H1 (cell line): Measurements from ENCODE around the gene FHOD1. TPM values are rescaled to one million over a fixed set of nuclear protein-coding genes. Genes with fewer than 3 reads are reported as not detected.
A peak's percentile ranks its signal among the peaks of the same experiment; 100 is the strongest.

ENCODE experiments used
- CTCF ChIA-PET: fragments of 300-600 bp; sonication (Branson Sonifier 250); formaldehyde crosslinking; loops from one replicate; lab custom pipeline; 2021; ENCODE audit not compliant: partially characterized antibody; lab: Charles Lee
- POLR2A ChIA-PET: fragments of 300-600 bp; sonication (Branson Sonifier 250); formaldehyde crosslinking; loops from one replicate; lab custom pipeline; 2021; ENCODE audit warnings: inconsistent platforms; ENCODE audit not compliant: partially characterized antibody; lab: Charles Lee
- DNase-seq, 2 experiments: peaks; one replicate each; pipeline versions ENCODE4 v3.0.0 to v3.0.0-alpha.2; 2010 to 2022; ENCODE audit warnings: low spot score in 2 of 2, low read depth in 1 of 2, mixed read lengths in 1 of 2
- FAIRE-seq: peaks from 2 replicates; lab custom pipeline; 2011; peaks lifted over from hg19 to GRCh38; lab: Jason Lieb, UNC
- H2AFZ ChIP-seq: 2 replicates; pipeline ENCODE4 v1.8.1; 2012; ENCODE audit warnings: low read length, inconsistent platforms
- H2AK5ac ChIP-seq: 2 replicates; pipeline ENCODE4 v1.6.1; 2013; ENCODE audit warnings: low read depth, low read length
- H2BK120ac ChIP-seq: replicated peaks from 2 replicates; pipeline ENCODE3; 2013; ENCODE audit warnings: low read depth, low read length, inconsistent platforms
- H2BK12ac ChIP-seq: 2 replicates; pipeline ENCODE4 v1.6.1; 2013; ENCODE audit warnings: low read depth, low read length
- H2BK15ac ChIP-seq: 2 replicates; pipeline ENCODE4 v1.6.1; 2013; ENCODE audit warnings: low read length
- H2BK20ac ChIP-seq: 2 replicates; pipeline ENCODE4 v1.6.1; 2013; ENCODE audit warnings: low read length
- H2BK5ac ChIP-seq: 2 replicates; pipeline ENCODE4 v1.6.1; 2013; ENCODE audit warnings: low read depth, low read length
- H3K14ac ChIP-seq: 2 replicates; pipeline ENCODE4 v1.6.1; 2013; ENCODE audit warnings: inconsistent platforms; ENCODE audit not compliant: insufficient read length
- H3K18ac ChIP-seq: 2 replicates; pipeline ENCODE4 v1.6.1; 2013; ENCODE audit warnings: low read length; ENCODE audit errors: extremely low read depth
- H3K23ac ChIP-seq: 2 replicates; pipeline ENCODE4 v1.6.1; 2013; ENCODE audit warnings: inconsistent platforms; ENCODE audit not compliant: insufficient read length
- H3K23me2 ChIP-seq: 2 replicates; pipeline ENCODE4 v1.6.1; 2013; ENCODE audit warnings: low read depth, low read length
- H3K27ac ChIP-seq: 2 replicates; pipeline ENCODE4 v1.6.1; 2011; ENCODE audit warnings: low read depth, low read length, inconsistent platforms
- H3K27me3 ChIP-seq, 4 experiments: replicated peaks in 1 of 4; 1 replicate in 1 of 4; 2 replicates in 3 of 4; pipeline versions ENCODE4 v1.6.1 to v1.8.1; 2011 to 2013; ENCODE audit warnings: low read length in 3 of 4, mild to moderate bottlenecking in 3 of 4, inconsistent platforms in 2 of 4, mixed read lengths in 2 of 4, moderate library complexity in 1 of 4; ENCODE audit not compliant: control insufficient read depth in 3 of 4, insufficient read depth in 3 of 4; ENCODE audit errors: extremely low read depth in 1 of 4
- H3K36me3 ChIP-seq, 4 experiments: 2 replicates each; pipeline versions ENCODE4 v1.6.1 to v1.8.1; 2011 to 2013; ENCODE audit warnings: mild to moderate bottlenecking in 4 of 4, low read length in 3 of 4, moderate library complexity in 2 of 4, control low read depth in 1 of 4, inconsistent platforms in 1 of 4; ENCODE audit not compliant: insufficient read depth in 4 of 4, control insufficient read depth in 2 of 4
- H3K4ac ChIP-seq: replicated peaks from 2 replicates; pipeline ENCODE3; 2013; ENCODE audit warnings: low read length, low read depth, mixed read lengths, inconsistent platforms; ENCODE audit not compliant: insufficient read length
- H3K4me1 ChIP-seq, 4 experiments: replicated peaks in 1 of 4; 1 replicate in 1 of 4; 2 replicates in 3 of 4; pipeline versions ENCODE4 v1.6.1 to v1.8.1; 2011 to 2013; ENCODE audit warnings: low read length in 3 of 4, inconsistent platforms in 2 of 4, mixed read lengths in 1 of 4; ENCODE audit not compliant: insufficient read depth in 4 of 4, control insufficient read depth in 3 of 4
- H3K4me2 ChIP-seq, 2 experiments: 2 replicates each; pipeline versions ENCODE4 v1.6.1 to v1.8.1; 2011 to 2013; ENCODE audit warnings: low read depth in 2 of 2, low read length in 2 of 2, control low read depth in 1 of 2, inconsistent platforms in 1 of 2, mild to moderate bottlenecking in 1 of 2; ENCODE audit not compliant: insufficient read depth in 1 of 2
- H3K4me3 ChIP-seq, 4 experiments: fragments of 200-600, 300-600 bp in 1 of 4; sonication (generic), shearing (Covaris generic), sonication (Bioruptor Twin) in 1 of 4; 2 replicates each; pipeline versions ENCODE4 v1.5.1 to v1.8.1; 2011 to 2016; ENCODE audit warnings: low read length in 4 of 4, low read depth in 3 of 4, control low read depth in 2 of 4, inconsistent platforms in 2 of 4, mild to moderate bottlenecking in 2 of 4, mixed read lengths in 1 of 4, moderate library complexity in 1 of 4; ENCODE audit not compliant: insufficient read depth in 2 of 4; ENCODE audit errors: extremely low read depth in 1 of 4
- H3K56ac ChIP-seq: replicated peaks from 2 replicates; pipeline ENCODE3; 2013; ENCODE audit warnings: low read depth, mild to moderate bottlenecking, mixed read lengths, low read length, inconsistent platforms; ENCODE audit not compliant: insufficient read length
- H3K79me1 ChIP-seq: 2 replicates; pipeline ENCODE4 v1.6.1; 2013; ENCODE audit warnings: low read depth, low read length, control low read depth
- H3K79me2 ChIP-seq, 2 experiments: 2 replicates each; pipeline versions ENCODE4 v1.6.1 to v1.8.1; 2012 to 2013; ENCODE audit warnings: low read length in 2 of 2, mild to moderate bottlenecking in 2 of 2, inconsistent platforms in 1 of 2; ENCODE audit not compliant: insufficient read depth in 2 of 2, control insufficient read depth in 1 of 2
- H3K9ac ChIP-seq, 4 experiments: replicated peaks in 1 of 4; 1 replicate in 1 of 4; 2 replicates in 3 of 4; pipeline versions ENCODE4 v1.6.1 to v1.8.1; 2011 to 2013; ENCODE audit warnings: low read depth in 3 of 4, low read length in 3 of 4, control low read depth in 2 of 4, mild to moderate bottlenecking in 2 of 4, moderate library complexity in 2 of 4, inconsistent platforms in 1 of 4; ENCODE audit errors: extremely low read depth in 1 of 4
- H3K9me3 ChIP-seq, 2 experiments: 2 replicates each; pipeline versions ENCODE4 v1.6.1 to v1.8.1; 2012 to 2013; ENCODE audit warnings: mild to moderate bottlenecking in 2 of 2, moderate library complexity in 2 of 2, control low read depth in 1 of 2, inconsistent platforms in 1 of 2, low read depth in 1 of 2, low read length in 1 of 2, mixed read lengths in 1 of 2; ENCODE audit not compliant: insufficient read depth in 2 of 2
- H4K20me1 ChIP-seq, 2 experiments: replicated peaks in 1 of 2; 2 replicates each; pipeline versions ENCODE3 to v1.8.1; 2011 to 2013; ENCODE audit warnings: inconsistent platforms in 2 of 2, low read length in 2 of 2, mild to moderate bottlenecking in 1 of 2; ENCODE audit not compliant: insufficient read depth in 2 of 2, control insufficient read depth in 1 of 2
- H4K5ac ChIP-seq: 2 replicates; pipeline ENCODE4 v1.6.1; 2013; ENCODE audit warnings: low read length, low read depth, mixed read lengths, inconsistent platforms; ENCODE audit not compliant: insufficient read length
- H4K8ac ChIP-seq: 2 replicates; pipeline ENCODE4 v1.8.0; 2013; ENCODE audit warnings: mild to moderate bottlenecking, moderate library complexity, low read length, inconsistent platforms; ENCODE audit not compliant: insufficient read depth; ENCODE audit errors: extremely low read depth
- H4K91ac ChIP-seq: replicated peaks from 2 replicates; pipeline ENCODE3; 2013; ENCODE audit warnings: low read length, mixed read lengths, inconsistent platforms; ENCODE audit not compliant: insufficient read length
- HDAC2 ChIP-seq, 2 experiments: fragments of 300-600 bp in 1 of 2; sonication (generic) in 1 of 2; IDR thresholded peaks; 2 replicates each; pipeline ENCODE4 v1.6.1; 2011 to 2012; ENCODE audit warnings: low read depth in 2 of 2, low read length in 2 of 2, mild to moderate bottlenecking in 2 of 2, moderate library complexity in 2 of 2, borderline replicate concordance in 1 of 2, inconsistent platforms in 1 of 2
- RXRA ChIP-seq: IDR thresholded peaks from 2 replicates; pipeline ENCODE4 v1.6.1; 2011; ENCODE audit warnings: low read depth, mild to moderate bottlenecking, low read length, moderate library complexity; ENCODE audit not compliant: insufficient read depth
- WGBS, 2 experiments: shearing (Covaris generic) in 1 of 2; methylation state at CpG; one replicate each; pipeline versions ENCODE4 v1.1.6 to v1.1.7; 2013 to 2015; ENCODE audit warnings: low lambda C conversion rate in 2 of 2, mixed read lengths in 2 of 2, inconsistent platforms in 1 of 2, low coverage in 1 of 2, missing lambda C conversion rate in 1 of 2; ENCODE audit not compliant: insufficient replicate concordance in 2 of 2, insufficient coverage in 1 of 2, insufficient read length in 1 of 2; ENCODE audit errors: extremely low coverage in 1 of 2, missing lambda C conversion rate in 1 of 2; 5-methylcytosine and 5-hydroxymethylcytosine counted together
- polyA plus RNA-seq, 7 experiments: library from polyadenylated mRNA; depleted of rRNA in 3 of 7; stranded (reverse) in 5 of 7; unstranded in 2 of 7; fragments of >200 nt in 5 of 7; fragments of 200-250 nt in 2 of 7; gene quantifications; 1 replicate in 5 of 7; 2 replicates in 1 of 7; 4 replicates in 1 of 7; pipeline versions ENCODE4 v1.2.1 to v1.2.3, GENCODE V29; 2011 to 2013; ENCODE audit warnings: missing spikeins in 2 of 7, mixed read lengths in 2 of 7
- total RNA-seq: library from RNA; stranded (reverse); fragmentation: NEBNext Ultra II Directional; extraction: Animal tissue kit (Norgen Biotek cat#: 25700); gene quantifications from 2 replicates; pipeline ENCODE4 v1.2.1, GENCODE V29; 2021
- TF ChIP-seq, protein P1 (sequence below): IDR thresholded peaks from 2 replicates; pipeline ENCODE4 v1.6.1; 2011; ENCODE audit warnings: low read length, improper control_type of control experiment
- TF ChIP-seq, protein P2 (sequence below): IDR thresholded peaks from 2 replicates; pipeline ENCODE4 v1.6.1; 2012; ENCODE audit warnings: inconsistent platforms

Gene FHOD1
- total and polyA plus RNA-seq, 2 of the 8 experiments (the other 6 are each of a cell fraction or from before 2014, with no cell fraction given) = 31.3 to 60.7 TPM

DNA sequence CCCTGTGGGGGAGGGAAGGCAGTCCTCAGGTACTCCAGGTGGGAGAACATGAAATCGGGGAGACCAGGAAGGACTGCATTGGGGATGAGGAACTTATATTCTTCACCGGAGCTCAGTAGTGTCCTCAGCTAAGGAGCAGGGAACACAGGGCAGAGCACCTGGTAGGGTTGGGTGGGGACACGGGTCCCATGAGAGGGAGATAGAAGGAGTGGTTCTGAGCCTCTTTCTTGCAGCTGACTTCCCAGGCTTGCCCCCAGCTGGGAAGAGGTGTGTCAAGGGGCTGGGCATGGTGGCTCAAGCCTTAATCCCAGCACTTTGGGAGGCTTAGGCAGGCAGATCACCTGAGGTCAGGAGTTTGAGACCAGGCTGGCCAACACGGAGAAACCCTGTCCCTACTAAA, 2.1 kb downstream of the FHOD1 start:
- DNase-seq (no peak), FAIRE-seq (no peak)
- Histone ChIP-seq H3K56ac (no peak overlapping the region), H3K79me2 (peaks cover 0 to 21% of the 10 kb centered on the region in 2 experiments; a peak in 2 of 4 replicates), H3K23ac (no peak overlapping the region), H3K9me3 (no peaks in the 10 kb centered on the region), H3K9ac (no peak overlapping the region), H2BK120ac (peak overlapping the region; percentile 2), H2BK15ac (peak overlapping the region; percentile 2), H2AK5ac (peak overlapping the region; percentile 33; the same call in 1 of the 2 replicates), H4K91ac (no peak overlapping the region), H3K4me3 (peak overlapping the region in 2 of 4 experiments; percentile 70 to 71; a peak in 2 of 8 replicates), H3K36me3 (no peaks in the 10 kb centered on the region), H4K8ac (no peak overlapping the region), H3K14ac (no peak overlapping the region), H3K4ac (peak overlapping the region; percentile 25), H2BK12ac (peak overlapping the region; percentile 22; the same call in 1 of the 2 replicates), H3K4me2 (peak overlapping the region; percentile 92 to 95), H2BK20ac (no peak overlapping the region), H3K27me3 (peaks cover 0 to 18% (median 13%) of the 10 kb centered on the region in 4 experiments; a peak in 5 of 7 replicates), H3K18ac (no peak overlapping the region), H2AFZ (no peak overlapping the region), H4K5ac (no peak overlapping the region), H3K23me2 (peaks cover 12% of the 10 kb centered on the region; the same call in 1 of the 2 replicates), H3K27ac (no peak overlapping the region), H4K20me1 (no peaks in the 10 kb centered on the region), H2BK5ac (no peak overlapping the region; the same call in 1 of the 2 replicates), H3K4me1 (peaks cover 16 to 37% (median 17%) of the 10 kb centered on the region in 4 experiments), H3K79me1 (peaks cover 16% of the 10 kb centered on the region)
- ChIA-PET CTCF (interaction anchor here (1.0 to 1.9 kb wide), 11 partner anchors 14 to 62 kb away, joined by 3 to 9 read pairs (median 5); partner anchors contain the start of gene ELMO3), POLR2A (interaction anchor here (0.8 to 6.8 kb wide), 3 partner anchors 10 to 55 kb away, joined by 3 to 111 read pairs (median 11); partner anchors contain the start of genes EXOC3L1 and TMEM208)
- 86% methylated on average over 4 of the region's 4 CpGs; no CpG with 5 or more reads in 1 of the 2 experiments for WGBS, 2 experiments
- TF ChIP-seq RXRA (no peak), HDAC2 (IDR thresholded peaks at IDR 0.05; ENCODE audit: borderline replicate concordance in 1 of 2, low read depth in 2 of 2, low read length in 2 of 2) (no peak)
- TF ChIP-seq, protein P1, sequence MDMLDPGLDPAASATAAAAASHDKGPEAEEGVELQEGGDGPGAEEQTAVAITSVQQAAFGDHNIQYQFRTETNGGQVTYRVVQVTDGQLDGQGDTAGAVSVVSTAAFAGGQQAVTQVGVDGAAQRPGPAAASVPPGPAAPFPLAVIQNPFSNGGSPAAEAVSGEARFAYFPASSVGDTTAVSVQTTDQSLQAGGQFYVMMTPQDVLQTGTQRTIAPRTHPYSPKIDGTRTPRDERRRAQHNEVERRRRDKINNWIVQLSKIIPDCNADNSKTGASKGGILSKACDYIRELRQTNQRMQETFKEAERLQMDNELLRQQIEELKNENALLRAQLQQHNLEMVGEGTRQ = no peak
- TF ChIP-seq, protein P2, sequence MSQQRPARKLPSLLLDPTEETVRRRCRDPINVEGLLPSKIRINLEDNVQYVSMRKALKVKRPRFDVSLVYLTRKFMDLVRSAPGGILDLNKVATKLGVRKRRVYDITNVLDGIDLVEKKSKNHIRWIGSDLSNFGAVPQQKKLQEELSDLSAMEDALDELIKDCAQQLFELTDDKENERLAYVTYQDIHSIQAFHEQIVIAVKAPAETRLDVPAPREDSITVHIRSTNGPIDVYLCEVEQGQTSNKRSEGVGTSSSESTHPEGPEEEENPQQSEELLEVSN = no peak
